ENCODE measurements around the gene XPO6.

Gene XPO6

GRCh38 chr16:28112908-28113307 lies 98.9 kb downstream of the XPO6 start:
- TF ChIP-seq CTCF (IDR thresholded peaks at IDR 0.05; ENCODE audit: borderline replicate concordance, insufficient read depth, low read depth, low read length) = no peak
- H3K4me3 ChIP-seq (ENCODE audit: low read depth, low read length) = no peak overlapping the region

GRCh38 chr16:28110977-28111376 lies 100.8 kb downstream of the XPO6 start:
- no peak for TF ChIP-seq CTCF (IDR thresholded peaks at IDR 0.05; ENCODE audit: borderline replicate concordance, insufficient read depth, low read depth, low read length)
- H3K4me3 ChIP-seq (ENCODE audit: low read depth, low read length) = no peak overlapping the region

GRCh38 chr16:28110479-28110878 lies 101.3 kb downstream of the XPO6 start:
- H3K4me3 ChIP-seq (ENCODE audit: low read depth, low read length) = no peak overlapping the region
- TF ChIP-seq CTCF (IDR thresholded peaks at IDR 0.05; ENCODE audit: borderline replicate concordance, insufficient read depth, low read depth, low read length) = no peak

GRCh38 chr16:28110074-28110473 lies 101.7 kb downstream of the XPO6 start:
- no peak for TF ChIP-seq CTCF (IDR thresholded peaks at IDR 0.05; ENCODE audit: borderline replicate concordance, insufficient read depth, low read depth, low read length)
- H3K4me3 ChIP-seq (ENCODE audit: low read depth, low read length) = no peak overlapping the region

- no peak for TF ChIP-seq CTCF (IDR thresholded peaks at IDR 0.05; ENCODE audit: borderline replicate concordance, insufficient read depth, low read depth, low read length)
- H3K4me3 ChIP-seq (ENCODE audit: low read depth, low read length) = no peak overlapping the region
Observed at GRCh38 chr16:28108590-28109247, 103.0 kb downstream of the XPO6 start.

- no peak overlapping the region for H3K4me3 ChIP-seq (ENCODE audit: low read depth, low read length)
- no peak for TF ChIP-seq CTCF (IDR thresholded peaks at IDR 0.05; ENCODE audit: borderline replicate concordance, insufficient read depth, low read depth, low read length)
Observed at GRCh38 chr16:28107232-28107631, 104.5 kb downstream of the XPO6 start.

GRCh38 chr16:28106467-28107215 lies 105.1 kb downstream of the XPO6 start:
- H3K4me3 ChIP-seq (ENCODE audit: low read depth, low read length) = no peak overlapping the region
- TF ChIP-seq CTCF (IDR thresholded peaks at IDR 0.05; ENCODE audit: borderline replicate concordance, insufficient read depth, low read depth, low read length) = no peak

Data from GM12875 (cell line).